Testis (tissue), 3 donors: ENCODE results near the gene OR1C1. TPM values are rescaled to one million over a fixed set of nuclear protein-coding genes. Genes with fewer than 3 reads are reported as not detected.
"Not testable (repeated sequence)": the region's sequence is repeated elsewhere in the genome, so short reads cannot be mapped to it uniquely, and the experiment has no call there.

ENCODE experiments used
- DNase-seq: peaks from one replicate; pipeline ENCODE4 v3.0.0-alpha.2; 2019
- H3K27ac ChIP-seq, 2 donors: fragments of 200-600 bp; sonication (generic); one replicate each; pipeline ENCODE4 v1.5.1; 2019
- H3K27me3 ChIP-seq: fragments of 200-600 bp; sonication (generic); one replicate; pipeline ENCODE4 v1.5.1; 2019
- H3K36me3 ChIP-seq: fragments of 200-600 bp; sonication (generic); one replicate; pipeline ENCODE4 v1.5.1; 2017; ENCODE audit warnings: low read depth; ENCODE audit errors: missing control alignments
- H3K4me1 ChIP-seq: fragments of 200-600 bp; sonication (generic); one replicate; pipeline ENCODE4 v1.5.1; 2019
- H3K4me3 ChIP-seq, 2 donors: fragments of 200-600 bp; sonication (generic); one replicate each; pipeline ENCODE4 v1.5.1; 2017 to 2019
- H3K9me3 ChIP-seq: fragments of 200-600 bp; sonication (generic); one replicate; pipeline ENCODE4 v1.5.1; 2017
- POLR2A ChIP-seq: fragments of 450-650 bp; IDR thresholded peaks from one replicate; pipeline ENCODE4 v1.6.1; 2017; ENCODE audit warnings: antibody characterized with exemption, mild to moderate bottlenecking, moderate library complexity
- WGBS, 2 donors: methylation state at CpG; one replicate each; pipeline ENCODE4 v1.1.5; 2018; 5-methylcytosine and 5-hydroxymethylcytosine counted together
- intact Hi-C: fragments of 100-400 bp; cut with DNase I; formaldehyde crosslinking; loops from one replicate; pipeline ENCODE4 v1.15.1; 2023; ENCODE audit warnings: low total_unique reads
- polyA plus RNA-seq: library from polyadenylated mRNA; stranded (reverse); fragments of 350-450 nt; fragmentation: Illumina TruSeq; extraction: RNeasy Lipid Tissue Mini Kit (QIAGEN cat#74804); gene quantifications from one replicate; pipeline ENCODE4 v1.2.3, GENCODE V29; 2014; ENCODE audit warnings: low read depth, low replicate concordance; ENCODE audit not compliant: insufficient read depth
- total RNA-seq, 2 donors: library from RNA; depleted of rRNA; stranded (reverse); fragments of >200 nt; gene quantifications; one replicate each; pipeline ENCODE4 v1.2.3, GENCODE V29; 2016
- TF ChIP-seq, protein P1 (sequence below), 3 experiments: fragments of 450-650 bp in 2 of 3; fragments of 200-600 bp in 1 of 3; sonication (generic) in 1 of 3; IDR thresholded peaks; one replicate each; pipeline ENCODE4 v1.5.1; 2016 to 2019; ENCODE audit warnings: antibody characterized with exemption in 3 of 3, mild to moderate bottlenecking in 2 of 3, moderate library complexity in 1 of 3

OR1C1 gene
- total and polyA plus RNA-seq, 3 donors from 2014 or later, result not detected

DNA sequence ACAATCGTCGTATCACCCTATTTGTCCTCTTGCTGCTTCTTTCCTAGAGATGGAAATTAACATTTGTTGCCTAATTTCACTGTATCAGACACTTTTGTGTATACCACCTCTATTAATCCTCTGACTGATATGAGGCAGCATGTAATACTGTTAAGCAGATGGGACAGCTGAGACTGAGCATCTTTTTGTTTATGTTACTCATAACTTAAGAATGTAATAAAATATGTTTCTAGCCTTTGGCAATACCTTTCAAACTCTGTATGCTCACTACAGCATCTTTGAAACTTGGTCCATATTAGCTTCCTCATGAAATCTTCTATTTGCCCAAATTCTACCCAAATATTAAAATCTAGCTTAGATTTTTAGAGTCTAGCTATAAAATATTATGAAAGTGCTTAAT, 19.6 kb downstream of the OR1C1 start:
- Histone ChIP-seq H3K27ac (no peak overlapping the region), H3K36me3 (no peaks in the 10 kb centered on the region), H3K27me3 (no peaks in the 10 kb centered on the region), H3K9me3 (no peaks in the 10 kb centered on the region), H3K4me3 (no peak overlapping the region), H3K4me1 (no peaks in the 10 kb centered on the region)
- DNase-seq, result no peak
- WGBS, 2 donors, result 94 to 96% methylated on average over 2 of the region's 2 CpGs
- intact Hi-C loops, result no loop called here
- TF ChIP-seq POLR2A, result no peak
- TF ChIP-seq, protein P1, sequence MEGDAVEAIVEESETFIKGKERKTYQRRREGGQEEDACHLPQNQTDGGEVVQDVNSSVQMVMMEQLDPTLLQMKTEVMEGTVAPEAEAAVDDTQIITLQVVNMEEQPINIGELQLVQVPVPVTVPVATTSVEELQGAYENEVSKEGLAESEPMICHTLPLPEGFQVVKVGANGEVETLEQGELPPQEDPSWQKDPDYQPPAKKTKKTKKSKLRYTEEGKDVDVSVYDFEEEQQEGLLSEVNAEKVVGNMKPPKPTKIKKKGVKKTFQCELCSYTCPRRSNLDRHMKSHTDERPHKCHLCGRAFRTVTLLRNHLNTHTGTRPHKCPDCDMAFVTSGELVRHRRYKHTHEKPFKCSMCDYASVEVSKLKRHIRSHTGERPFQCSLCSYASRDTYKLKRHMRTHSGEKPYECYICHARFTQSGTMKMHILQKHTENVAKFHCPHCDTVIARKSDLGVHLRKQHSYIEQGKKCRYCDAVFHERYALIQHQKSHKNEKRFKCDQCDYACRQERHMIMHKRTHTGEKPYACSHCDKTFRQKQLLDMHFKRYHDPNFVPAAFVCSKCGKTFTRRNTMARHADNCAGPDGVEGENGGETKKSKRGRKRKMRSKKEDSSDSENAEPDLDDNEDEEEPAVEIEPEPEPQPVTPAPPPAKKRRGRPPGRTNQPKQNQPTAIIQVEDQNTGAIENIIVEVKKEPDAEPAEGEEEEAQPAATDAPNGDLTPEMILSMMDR (IDR thresholded peaks at IDR 0.05), result no peak

DNA sequence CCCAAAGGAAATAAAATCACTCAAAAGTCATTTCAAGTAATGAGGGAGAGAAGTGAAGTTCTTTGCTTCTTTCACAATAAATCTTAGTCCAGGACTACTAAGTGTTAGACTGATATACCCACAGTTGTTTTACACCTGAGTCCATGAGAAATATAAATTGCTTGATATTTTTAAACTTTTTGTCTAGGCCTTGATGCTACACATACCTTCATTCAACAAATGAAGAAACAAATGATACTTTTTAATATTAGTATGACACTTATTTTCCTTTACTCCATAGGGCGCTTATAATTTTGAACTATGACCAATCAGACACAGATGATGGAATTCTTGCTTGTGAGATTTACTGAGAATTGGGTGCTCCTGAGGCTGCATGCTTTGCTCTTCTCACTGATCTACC, 22.0 kb downstream of the OR1C1 start, which contains the start of gene OR14K1:
Gene OR14K1, plus strand, starts transcription at position 301 of the 400 bp plus-strand sequence. Its CDS starts 0 bp downstream, at position 301.
- H3K36me3 ChIP-seq, result no peaks in the 10 kb centered on the region
- H3K4me1 ChIP-seq, result no peaks in the 10 kb centered on the region
- intact Hi-C loops, result no loop called here
- no peaks in the 10 kb centered on the region for H3K9me3 ChIP-seq
- no peak for DNase-seq
- WGBS, 2 donors, result 96% methylated on average over 1 of the region's 1 CpG
- TF ChIP-seq POLR2A, result no peak
- TF ChIP-seq, protein P1 (IDR thresholded peaks at IDR 0.05), result no peak
- H3K27ac ChIP-seq, result no peak within 1 kb of the TSS
- H3K27me3 ChIP-seq, result no peaks in the 10 kb centered on the region
- H3K4me3 ChIP-seq, result no peak within 1 kb of the TSS

DNA sequence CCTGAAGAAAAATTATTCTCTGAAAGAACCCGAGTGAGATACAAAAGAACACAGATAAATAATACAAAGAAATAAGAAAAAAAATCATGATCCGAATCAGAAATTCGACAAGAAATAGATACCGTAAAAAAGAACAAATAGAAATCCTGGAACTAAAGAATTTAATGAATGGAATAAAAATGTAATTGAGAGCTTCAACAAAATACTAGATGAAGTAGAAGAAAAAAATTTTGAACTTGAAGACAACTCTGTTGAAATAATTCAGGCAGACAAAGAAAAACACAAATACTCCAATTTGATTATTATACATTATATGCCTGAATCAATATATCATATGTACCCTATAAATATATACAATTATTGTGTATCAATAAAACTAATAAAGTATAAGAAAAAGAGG, 39.1 kb downstream of the OR1C1 start:
- WGBS, 2 donors, result 94% methylated on average over 4 of the region's 4 CpGs
- intact Hi-C loops, result no loop called here
- no peak for DNase-seq

DNA sequence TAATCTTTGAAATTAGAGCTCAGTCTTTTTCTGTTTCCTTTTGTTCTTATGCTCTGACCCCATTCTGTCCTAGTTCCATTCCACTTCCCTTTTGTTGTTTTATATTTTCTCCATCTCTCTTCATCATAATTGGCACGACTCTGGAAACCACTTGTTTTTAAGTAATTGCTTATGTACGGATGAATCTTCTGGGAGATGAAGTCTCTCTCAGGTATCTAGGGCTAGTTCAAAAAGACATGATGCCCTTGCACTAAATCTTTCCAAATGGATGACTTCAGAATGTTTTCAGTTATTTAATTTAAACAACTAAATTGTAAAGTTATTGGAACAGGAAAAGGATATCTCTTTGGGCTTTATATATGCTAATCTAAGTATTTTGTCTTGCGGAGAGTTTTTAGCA, 43.8 kb downstream of the OR1C1 start, which contains the start of gene OR6F1:
Gene OR6F1, minus strand, starts transcription at position 101 of the 400 bp plus-strand sequence. CDS start 3,891 bp downstream, outside the sequence.
- no peak within 1 kb of the TSS for H3K4me3 ChIP-seq
- WGBS, 2 donors, result 94 to 96% methylated on average over 3 of the region's 3 CpGs
- intact Hi-C loops, result no loop called here
- no peaks in the 10 kb centered on the region for H3K9me3 ChIP-seq
- no peaks in the 10 kb centered on the region for H3K36me3 ChIP-seq
- H3K4me1 ChIP-seq, result no peaks in the 10 kb centered on the region
- H3K27me3 ChIP-seq, result no peaks in the 10 kb centered on the region
- no peak for DNase-seq
- H3K27ac ChIP-seq, result no peak within 1 kb of the TSS
- TF ChIP-seq, protein P1 (IDR thresholded peaks at IDR 0.05), result no peak
- no peak for TF ChIP-seq POLR2A

More for the DNA sequence above, 39.1 kb downstream of the OR1C1 start:
- Histone ChIP-seq H3K27me3 (no peaks in the 10 kb centered on the region), H3K4me1 (no peaks in the 10 kb centered on the region), H3K36me3 (no peaks in the 10 kb centered on the region), H3K4me3 (no peak overlapping the region), H3K9me3 (no peaks in the 10 kb centered on the region), H3K27ac (no peak overlapping the region)
- no peak for TF ChIP-seq POLR2A
- TF ChIP-seq, protein P1 (IDR thresholded peaks at IDR 0.05), result no peak

DNA sequence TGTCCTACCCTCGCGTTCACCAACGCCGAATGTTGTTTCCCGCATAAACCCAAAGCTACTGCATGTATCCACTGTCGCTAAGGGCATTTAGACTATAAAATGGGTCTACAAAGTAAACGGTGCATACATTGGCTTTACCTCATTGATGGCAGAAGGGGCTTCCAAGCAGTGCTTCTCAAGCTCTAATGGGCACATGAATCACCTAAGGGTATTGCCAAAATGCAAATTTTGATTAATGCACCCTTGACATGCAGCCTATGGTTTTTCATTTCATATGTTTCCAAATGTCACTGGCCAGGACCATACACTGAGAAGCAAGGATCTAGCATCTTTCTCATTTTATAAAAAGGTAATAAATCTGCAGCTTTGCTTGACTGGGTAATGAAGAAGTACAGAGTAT, 46.6 kb downstream of the OR1C1 start:
- WGBS, 2 donors, result 91 to 95% methylated on average over 7 of the region's 7 CpGs

DNA sequence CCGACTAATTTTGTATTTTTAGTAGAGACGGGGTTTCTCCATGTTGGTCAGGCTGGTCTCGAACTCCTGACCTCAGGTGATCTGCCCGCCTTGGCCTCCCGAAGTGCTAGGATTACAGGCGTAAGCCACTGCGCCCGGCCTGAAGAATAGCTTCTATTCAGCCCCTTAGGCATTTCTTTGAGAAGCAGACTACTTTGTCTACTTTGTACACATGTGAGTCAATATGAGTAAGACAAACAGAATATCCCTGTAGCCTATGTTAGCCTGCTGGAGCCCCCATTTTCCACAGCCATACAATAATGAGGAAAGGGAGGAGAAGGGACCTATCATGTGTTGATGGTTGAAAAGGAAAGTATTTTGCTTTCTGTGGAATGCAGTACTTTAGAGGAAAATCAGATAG, 49.7 kb downstream of the OR1C1 start:
- H3K27ac ChIP-seq, DNase-seq, H3K27me3 ChIP-seq, intact Hi-C loops, H3K36me3 ChIP-seq, H3K4me1 ChIP-seq, H3K4me3 ChIP-seq, H3K9me3 ChIP-seq: not testable (repeated sequence)
- WGBS, 2 donors, result 95 to 99% methylated on average over 8 of the region's 8 CpGs

More for the DNA sequence above, 46.6 kb downstream of the OR1C1 start:
- no peak for DNase-seq
- Histone ChIP-seq H3K27ac (no peak overlapping the region), H3K4me3 (no peak overlapping the region), H3K4me1 (no peaks in the 10 kb centered on the region), H3K9me3 (no peaks in the 10 kb centered on the region), H3K27me3 (no peaks in the 10 kb centered on the region), H3K36me3 (no peaks in the 10 kb centered on the region)
- TF ChIP-seq, protein P1 (IDR thresholded peaks at IDR 0.05), result no peak
- no peak for TF ChIP-seq POLR2A
- intact Hi-C loops, result no loop called here
